Effector memory CD4-positive, alpha-beta T cell (primary cell): ENCODE results near the gene CFAP45.

Source experiments
- DNase-seq, 3 donors: peaks; one replicate each; pipeline ENCODE4 v3.0.0-alpha.2; 2020
- H3K27ac ChIP-seq: 2 replicates; pipeline ENCODE4 v1.7.0; 2013; ENCODE audit warnings: mild to moderate bottlenecking, low read length, moderate library complexity; ENCODE audit not compliant: insufficient read depth, poor library complexity, severe bottlenecking
- H3K27me3 ChIP-seq: replicated peaks from 2 replicates; pipeline ENCODE4 v1.7.0; 2013; ENCODE audit warnings: mild to moderate bottlenecking, low read length; ENCODE audit not compliant: insufficient read depth, control insufficient read depth, poor library complexity, severe bottlenecking
- H3K36me3 ChIP-seq: 2 replicates; pipeline ENCODE4 v1.7.0; 2013; ENCODE audit warnings: mild to moderate bottlenecking, low read length, moderate library complexity; ENCODE audit not compliant: control insufficient read depth, insufficient read depth
- H3K4me1 ChIP-seq: 2 replicates; pipeline ENCODE4 v1.7.0; 2013; ENCODE audit warnings: low read length, mild to moderate bottlenecking; ENCODE audit not compliant: control insufficient read depth, insufficient read depth, poor library complexity, severe bottlenecking
- H3K4me3 ChIP-seq: 2 replicates; pipeline ENCODE4 v1.7.0; 2013; ENCODE audit warnings: low read length, low read depth, mild to moderate bottlenecking; ENCODE audit not compliant: insufficient read depth, poor library complexity, severe bottlenecking
- H3K9me3 ChIP-seq: 2 replicates; pipeline ENCODE4 v1.7.0; 2013; ENCODE audit warnings: mild to moderate bottlenecking, low read length, moderate library complexity; ENCODE audit not compliant: control insufficient read depth

CFAP45 gene

DNA sequence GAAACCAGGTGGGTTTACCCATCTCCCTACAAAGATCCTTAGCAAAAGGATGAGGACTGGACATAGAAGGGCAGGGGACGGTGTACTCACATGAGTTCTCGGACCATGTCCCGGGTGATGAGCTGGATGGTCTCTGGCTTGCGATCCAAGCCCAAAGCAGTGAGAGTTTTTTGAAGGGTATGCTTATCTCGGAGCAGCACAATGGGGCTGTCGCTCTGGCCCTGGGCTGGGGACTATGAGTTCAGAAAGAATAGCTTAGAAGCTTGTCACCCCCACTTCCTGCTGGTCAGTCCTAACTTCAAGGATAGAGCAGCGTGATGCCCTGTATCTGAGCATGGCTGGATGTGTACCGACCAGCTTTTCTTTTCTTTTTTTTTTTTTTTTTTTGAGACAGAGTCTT is 9.6 kb downstream of the CFAP45 start:
- Histone ChIP-seq H3K27me3 (no peaks in the 10 kb centered on the region), H3K27ac (no peak overlapping the region), H3K36me3 (no peaks in the 10 kb centered on the region), H3K9me3 (no peaks in the 10 kb centered on the region), H3K4me3 (no peak overlapping the region), H3K4me1 (no peaks in the 10 kb centered on the region)
- no peak for DNase-seq

DNA sequence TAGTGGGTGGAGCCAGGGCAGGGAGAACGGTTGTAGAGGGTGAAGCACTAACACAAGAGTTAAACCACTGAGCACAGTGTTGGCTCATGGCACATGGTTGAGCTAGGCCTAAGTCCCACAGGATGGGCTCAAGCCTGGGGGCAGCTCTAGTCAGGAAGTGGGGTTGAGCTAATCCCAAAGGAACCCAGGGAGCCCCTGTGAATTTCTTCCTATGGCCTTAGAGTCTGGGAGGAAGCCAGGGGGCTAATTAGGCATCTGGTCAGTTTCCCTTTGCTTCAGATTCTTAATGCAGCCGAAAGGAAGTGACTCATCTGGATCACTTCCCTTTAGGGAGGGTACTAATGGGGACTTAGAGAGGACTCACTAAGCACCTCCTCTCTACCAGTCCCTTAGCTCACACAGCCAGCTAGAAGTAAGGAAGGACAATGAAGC is 10.1 kb downstream of the CFAP45 start:
- Histone ChIP-seq H3K27ac (no peak overlapping the region), H3K4me3 (no peak overlapping the region), H3K27me3 (no peaks in the 10 kb centered on the region), H3K9me3 (no peaks in the 10 kb centered on the region), H3K4me1 (no peaks in the 10 kb centered on the region), H3K36me3 (no peaks in the 10 kb centered on the region)
- DNase-seq, result no peak

DNA sequence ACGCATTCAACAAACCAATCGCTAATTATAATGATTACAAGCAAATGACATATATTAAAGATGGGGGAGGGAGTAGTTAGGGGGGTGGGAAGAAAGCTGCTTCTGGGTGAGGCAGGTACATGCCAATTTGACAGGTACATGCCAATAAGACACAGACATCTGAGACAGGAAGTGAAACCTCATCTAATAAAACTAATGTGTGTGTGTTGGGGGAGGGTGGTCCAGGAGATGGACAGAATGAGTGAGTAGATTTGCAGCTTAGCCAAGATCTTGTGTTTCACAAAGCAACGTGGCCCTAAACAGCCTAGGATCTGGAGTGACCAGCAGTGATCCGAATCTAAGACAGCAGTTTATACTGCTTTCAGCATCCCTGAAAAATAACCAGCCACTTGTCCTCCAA is 10.8 kb downstream of the CFAP45 start:
- Histone ChIP-seq H3K4me3 (no peak overlapping the region), H3K9me3 (no peaks in the 10 kb centered on the region), H3K27me3 (no peaks in the 10 kb centered on the region), H3K36me3 (no peaks in the 10 kb centered on the region), H3K27ac (no peak overlapping the region), H3K4me1 (no peaks in the 10 kb centered on the region)
- DNase-seq, result no peak

DNA sequence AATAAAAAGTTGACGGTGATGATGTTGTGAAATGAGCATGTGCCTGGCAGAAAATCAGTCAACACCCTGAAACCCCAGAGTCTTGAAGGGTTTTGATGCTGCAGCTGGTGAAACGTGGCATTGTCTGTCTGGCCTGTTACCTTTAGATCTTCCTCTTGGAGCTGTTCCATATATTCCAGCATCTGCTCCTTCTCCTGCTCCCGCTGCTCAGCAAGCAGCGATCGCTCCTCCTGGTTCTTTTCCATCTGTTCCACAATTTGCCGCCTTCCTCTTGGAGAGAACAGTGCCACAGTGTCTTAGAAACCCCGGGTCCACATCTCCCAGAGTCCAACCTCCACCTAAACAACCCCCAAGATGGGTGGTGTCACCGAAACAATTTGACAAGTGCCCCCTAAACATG is 15.7 kb downstream of the CFAP45 start:
- Histone ChIP-seq H3K27ac (no peak overlapping the region), H3K4me3 (no peak overlapping the region), H3K9me3 (no peaks in the 10 kb centered on the region), H3K27me3 (no peaks in the 10 kb centered on the region), H3K36me3 (no peaks in the 10 kb centered on the region), H3K4me1 (peaks cover 8% of the 10 kb centered on the region)
- no peak for DNase-seq

DNA sequence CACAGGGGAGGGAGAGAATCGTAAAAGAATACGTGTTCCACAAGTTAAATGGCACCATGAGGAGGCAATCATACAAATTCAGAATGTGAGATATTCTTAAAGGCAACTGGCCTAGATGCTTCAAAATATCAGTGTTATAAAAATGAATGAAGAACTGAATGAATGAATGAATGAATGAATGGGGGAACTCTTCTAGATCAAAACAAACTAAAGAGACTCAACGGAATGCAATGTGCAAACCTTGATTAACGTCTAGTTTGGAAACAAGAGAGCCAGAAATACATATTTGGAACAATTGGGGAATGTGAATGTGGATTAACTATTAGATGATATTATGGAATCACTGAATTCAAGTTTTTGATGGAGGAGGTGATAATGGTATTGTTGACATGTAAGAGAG is 16.8 kb downstream of the CFAP45 start:
- DNase-seq, result no peak
- H3K36me3 ChIP-seq, result no peaks in the 10 kb centered on the region
- no peaks in the 10 kb centered on the region for H3K27me3 ChIP-seq
- no peak overlapping the region for H3K27ac ChIP-seq
- H3K9me3 ChIP-seq, result no peaks in the 10 kb centered on the region
- H3K4me1 ChIP-seq, result peaks cover 8% of the 10 kb centered on the region
- H3K4me3 ChIP-seq, result no peak overlapping the region

DNA sequence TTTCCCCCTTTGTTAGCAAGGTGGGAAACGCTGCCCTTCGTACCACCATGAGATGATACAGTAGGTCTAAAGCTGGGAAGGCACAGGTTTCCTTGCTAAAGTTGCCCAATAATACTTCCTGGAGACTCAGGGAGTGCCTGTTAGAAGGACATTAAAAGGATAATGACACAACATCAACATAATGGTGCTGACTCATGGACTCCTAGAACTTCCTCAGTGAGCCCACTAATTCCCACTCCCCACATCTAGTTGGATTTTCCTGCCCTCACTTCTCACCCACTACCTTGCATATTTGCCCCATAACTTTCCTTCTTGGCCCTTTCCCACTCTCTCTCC is 17.5 kb downstream of the CFAP45 start:
- Histone ChIP-seq H3K4me3 (no peak overlapping the region), H3K9me3 (no peaks in the 10 kb centered on the region), H3K27me3 (no peaks in the 10 kb centered on the region), H3K27ac (no peak overlapping the region), H3K36me3 (no peaks in the 10 kb centered on the region), H3K4me1 (peaks cover 8% of the 10 kb centered on the region)
- DNase-seq, result no peak

DNA sequence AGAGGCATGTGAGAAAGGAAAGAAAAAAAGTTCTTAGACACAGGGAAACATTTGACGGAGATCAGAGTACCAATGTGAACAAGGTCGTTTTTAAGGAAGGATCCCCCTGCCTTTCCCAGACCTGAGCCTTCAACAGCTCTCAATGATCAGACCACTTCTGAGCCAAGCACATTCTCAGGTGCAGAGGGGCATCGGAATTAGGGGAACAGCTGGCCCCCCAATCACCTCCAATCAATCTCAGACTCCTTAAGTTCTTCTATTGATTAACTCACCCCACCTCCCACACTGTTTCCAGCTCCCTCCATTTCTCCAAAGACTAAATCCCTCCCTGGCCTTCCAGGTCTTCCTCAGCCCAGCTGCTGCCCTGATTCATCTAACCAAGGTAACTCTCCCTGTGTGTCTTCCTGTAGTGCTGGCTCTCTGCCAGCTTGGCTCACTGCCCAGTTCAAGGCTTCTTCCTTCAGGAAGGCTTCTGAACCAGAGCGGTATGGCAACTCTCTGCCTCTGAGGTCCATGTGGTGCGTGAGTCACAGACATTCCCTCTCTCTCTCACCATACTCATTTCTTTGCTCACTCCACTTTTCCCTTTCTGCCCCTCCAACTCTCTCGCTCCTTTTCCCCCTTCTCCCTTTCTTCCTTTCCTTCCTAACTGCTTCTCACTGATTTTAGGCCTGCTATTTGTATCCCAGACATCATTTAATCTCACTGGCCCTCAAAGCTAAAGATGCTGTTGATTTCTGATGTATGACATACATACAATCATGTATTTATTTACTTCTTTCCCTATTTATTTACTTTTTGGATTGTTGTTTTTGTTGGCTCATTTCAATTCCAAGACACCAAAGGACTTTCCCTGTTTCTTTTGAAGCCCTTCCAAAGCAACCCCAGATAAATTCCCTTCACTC is 18.1 kb downstream of the CFAP45 start:
- DNase-seq, result peak; percentile 13 to 48 (median 26)
- no peak overlapping the region for H3K27ac ChIP-seq

DNA sequence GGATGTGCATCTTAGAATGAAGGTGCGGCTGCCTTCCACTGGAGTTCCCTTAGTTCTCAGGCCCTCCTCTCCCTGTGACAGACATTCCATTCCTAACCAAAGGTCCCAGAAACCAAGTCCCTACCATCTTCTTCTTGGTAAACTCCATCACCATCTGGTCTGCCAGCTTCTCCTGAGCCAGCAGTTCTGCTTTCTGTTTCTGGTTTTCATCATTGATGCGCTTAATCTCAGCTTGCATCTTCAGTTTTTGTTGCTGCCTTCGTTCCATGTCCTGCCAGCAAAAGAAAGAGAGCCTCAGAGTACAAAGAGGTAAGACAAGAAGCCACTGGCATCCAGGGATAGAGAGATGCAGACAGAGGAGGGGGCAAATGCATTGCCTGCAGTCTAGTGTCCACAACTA is 19.5 kb downstream of the CFAP45 start:
- Histone ChIP-seq H3K9me3 (no peaks in the 10 kb centered on the region), H3K36me3 (no peaks in the 10 kb centered on the region), H3K27me3 (no peaks in the 10 kb centered on the region), H3K4me3 (no peak overlapping the region), H3K4me1 (peaks cover 8% of the 10 kb centered on the region), H3K27ac (no peak overlapping the region)
- no peak for DNase-seq

More for the DNA sequence above, 18.1 kb downstream of the CFAP45 start:
- no peak overlapping the region for H3K4me3 ChIP-seq
- no peaks in the 10 kb centered on the region for H3K27me3 ChIP-seq
- H3K4me1 ChIP-seq, result peaks cover 8% of the 10 kb centered on the region
- H3K36me3 ChIP-seq, result no peaks in the 10 kb centered on the region
- H3K9me3 ChIP-seq, result no peaks in the 10 kb centered on the region

DNA sequence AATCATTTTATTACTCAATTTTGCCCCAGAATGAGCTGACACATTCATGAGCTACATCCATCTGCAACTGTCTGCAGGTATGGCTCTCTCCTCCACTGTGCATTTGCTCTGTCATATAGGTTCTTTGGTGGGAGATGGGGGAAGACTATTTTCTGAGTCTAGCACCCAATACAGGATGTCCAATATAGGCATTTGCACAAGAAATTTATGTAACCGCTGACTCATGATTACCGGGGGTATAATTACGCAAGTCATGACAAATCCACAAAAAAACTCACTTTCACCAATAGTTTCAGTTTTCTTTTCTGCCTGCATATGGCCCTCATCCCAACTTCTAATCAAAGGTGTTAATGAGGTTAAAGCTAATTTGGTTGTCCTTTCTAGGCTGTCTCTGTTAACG is 20.0 kb downstream of the CFAP45 start:
- peaks cover 8% of the 10 kb centered on the region for H3K4me1 ChIP-seq
- DNase-seq, result no peak
- H3K4me3 ChIP-seq, result no peak overlapping the region
- H3K36me3 ChIP-seq, result no peaks in the 10 kb centered on the region
- no peaks in the 10 kb centered on the region for H3K27me3 ChIP-seq
- H3K27ac ChIP-seq, result no peak overlapping the region
- no peaks in the 10 kb centered on the region for H3K9me3 ChIP-seq

DNA sequence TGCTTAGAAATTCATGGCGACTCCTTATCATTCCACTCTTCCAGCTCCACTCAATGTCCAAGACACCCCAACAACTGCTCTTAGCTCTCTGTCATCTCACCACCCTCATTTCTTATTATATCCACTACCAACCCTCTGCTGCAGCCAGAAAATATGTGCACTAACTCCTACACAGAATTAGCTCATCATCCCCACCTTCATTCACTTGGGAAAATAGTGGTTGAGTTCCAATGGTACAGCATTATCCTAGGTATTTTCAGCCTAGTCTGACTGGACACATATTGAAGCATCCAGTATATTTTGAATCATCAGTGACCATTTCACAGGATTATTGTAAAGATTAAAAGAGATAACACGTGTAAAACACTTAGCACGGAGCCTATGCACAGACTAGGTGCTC is 20.8 kb downstream of the CFAP45 start:
- DNase-seq, result no peak
- no peaks in the 10 kb centered on the region for H3K9me3 ChIP-seq
- H3K4me3 ChIP-seq, result no peak overlapping the region
- H3K36me3 ChIP-seq, result no peaks in the 10 kb centered on the region
- H3K27me3 ChIP-seq, result no peaks in the 10 kb centered on the region
- H3K4me1 ChIP-seq, result peaks cover 8% of the 10 kb centered on the region
- H3K27ac ChIP-seq, result no peak overlapping the region
